Measurements from ENCODE around the gene NCOA1. TPM values are rescaled to one million over a fixed set of nuclear protein-coding genes. Genes with fewer than 3 reads are reported as not detected.

The NCOA1 gene
- total and polyA plus RNA-seq, 10 of the 15 experiments (the other 5 are each of a cell fraction or from before 2014, with no cell fraction given) = 1.8 to 35.6 (median 6.1) TPM

DNA sequence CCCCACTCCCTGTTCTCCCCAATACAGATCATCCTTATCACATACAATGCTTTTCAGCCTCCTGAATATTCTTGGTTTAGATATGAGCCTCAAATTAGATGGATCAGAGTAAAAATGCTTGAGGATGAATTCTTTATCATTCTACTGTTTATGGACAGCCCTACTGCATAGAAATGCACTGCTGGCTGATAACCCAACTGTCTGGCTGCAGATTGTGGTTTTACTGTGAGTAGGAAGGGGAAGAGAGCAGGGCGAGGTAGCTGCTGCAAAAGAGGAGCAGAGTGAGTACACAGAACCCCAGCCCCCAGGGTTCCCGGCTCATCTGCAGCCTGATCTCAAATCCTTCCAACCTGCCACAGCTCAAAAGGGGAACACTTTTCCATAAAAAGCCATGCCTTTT, 29.4 kb upstream of the NCOA1 start:
- no peaks in the 10 kb centered on the region for H3K27me3 ChIP-seq (replicated peaks in 1 of 2; ENCODE audit: control insufficient read depth in 2 of 2, insufficient read depth in 2 of 2, low read length in 1 of 2)
- no TSS peak for BruUV-seq (replicated peaks)
- WGBS (ENCODE audit: insufficient coverage, insufficient replicate concordance, low lambda C conversion rate, missing lambda C conversion rate) = 3% methylated on average over 2 of the region's 2 CpGs
- ChIA-PET CTCF (no interaction called here), SMC1A (ENCODE audit: uncharacterized antibody, unreplicated experiment) (interaction anchor here (1.8 kb wide), 1 partner anchor 8 kb away, joined by 5 read pairs; no protein-coding TSS in a partner anchor), POLR2A (no interaction called here), RAD21 (ENCODE audit: unreplicated experiment) (no interaction called here)
- H4K20me1 ChIP-seq (ENCODE audit: control insufficient read depth, insufficient read depth) = no peaks in the 10 kb centered on the region
- H3K4me2 ChIP-seq (ENCODE audit: control insufficient read depth, insufficient read depth) = no peak overlapping the region
- no peak overlapping the region for H3K4me3 ChIP-seq
- H3K9ac ChIP-seq (ENCODE audit: control insufficient read depth, insufficient read depth, low read length) = no peak overlapping the region
- no peak for FAIRE-seq
- H2AFZ ChIP-seq (ENCODE audit: control insufficient read depth, low read depth, low read length) = no peak overlapping the region
- in situ Hi-C loops (cut with MboI) (no loop called here), intact Hi-C loops (cut with micrococcal nuclease; ENCODE audit: unreplicated experiment) (no loop called here)
- TF ChIP-seq RUNX3 (IDR thresholded peaks at IDR 0.05; ENCODE audit: low read length) (peak; percentile 14; the same call in 1 of the 2 replicates), CBX3 (IDR thresholded peaks at IDR 0.05; ENCODE audit: borderline replicate concordance, low read depth) (no peak), JUNB (IDR thresholded peaks at IDR 0.05) (no peak)
- TF ChIP-seq, protein P1, sequence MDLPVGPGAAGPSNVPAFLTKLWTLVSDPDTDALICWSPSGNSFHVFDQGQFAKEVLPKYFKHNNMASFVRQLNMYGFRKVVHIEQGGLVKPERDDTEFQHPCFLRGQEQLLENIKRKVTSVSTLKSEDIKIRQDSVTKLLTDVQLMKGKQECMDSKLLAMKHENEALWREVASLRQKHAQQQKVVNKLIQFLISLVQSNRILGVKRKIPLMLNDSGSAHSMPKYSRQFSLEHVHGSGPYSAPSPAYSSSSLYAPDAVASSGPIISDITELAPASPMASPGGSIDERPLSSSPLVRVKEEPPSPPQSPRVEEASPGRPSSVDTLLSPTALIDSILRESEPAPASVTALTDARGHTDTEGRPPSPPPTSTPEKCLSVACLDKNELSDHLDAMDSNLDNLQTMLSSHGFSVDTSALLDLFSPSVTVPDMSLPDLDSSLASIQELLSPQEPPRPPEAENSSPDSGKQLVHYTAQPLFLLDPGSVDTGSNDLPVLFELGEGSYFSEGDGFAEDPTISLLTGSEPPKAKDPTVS (IDR thresholded peaks at IDR 0.05; ENCODE audit: low read depth, low read length) = no peak
- TF ChIP-seq, protein P2, sequence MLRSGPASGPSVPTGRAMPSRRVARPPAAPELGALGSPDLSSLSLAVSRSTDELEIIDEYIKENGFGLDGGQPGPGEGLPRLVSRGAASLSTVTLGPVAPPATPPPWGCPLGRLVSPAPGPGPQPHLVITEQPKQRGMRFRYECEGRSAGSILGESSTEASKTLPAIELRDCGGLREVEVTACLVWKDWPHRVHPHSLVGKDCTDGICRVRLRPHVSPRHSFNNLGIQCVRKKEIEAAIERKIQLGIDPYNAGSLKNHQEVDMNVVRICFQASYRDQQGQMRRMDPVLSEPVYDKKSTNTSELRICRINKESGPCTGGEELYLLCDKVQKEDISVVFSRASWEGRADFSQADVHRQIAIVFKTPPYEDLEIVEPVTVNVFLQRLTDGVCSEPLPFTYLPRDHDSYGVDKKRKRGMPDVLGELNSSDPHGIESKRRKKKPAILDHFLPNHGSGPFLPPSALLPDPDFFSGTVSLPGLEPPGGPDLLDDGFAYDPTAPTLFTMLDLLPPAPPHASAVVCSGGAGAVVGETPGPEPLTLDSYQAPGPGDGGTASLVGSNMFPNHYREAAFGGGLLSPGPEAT (IDR thresholded peaks at IDR 0.05; ENCODE audit: low read depth) = no peak
- DNase-seq (ENCODE audit: low read depth, low spot score) = no peak
- no peaks in the 10 kb centered on the region for H3K79me2 ChIP-seq (ENCODE audit: control insufficient read depth, insufficient read depth, low read length)
- no peaks in the 10 kb centered on the region for H3K9me3 ChIP-seq (replicated peaks; ENCODE audit: control insufficient read depth, insufficient read depth, low read length)
- no peaks in the 10 kb centered on the region for H3K36me3 ChIP-seq (ENCODE audit: control insufficient read depth in 2 of 2, insufficient read depth in 2 of 2, low read length in 1 of 2)
- H3K4me1 ChIP-seq (ENCODE audit: control insufficient read depth, insufficient read depth, low read length) = no peaks in the 10 kb centered on the region
- H3K27ac ChIP-seq (ENCODE audit: control insufficient read depth, insufficient read depth) = no peak overlapping the region
- 0 out of 3 replicates have a peak, but pooled peaks have one; percentile 19 for ATAC-seq

Measured in GM12878 (cell line).